ACC112 (cell line): ENCODE results near the gene TECTA.
"Not testable (repeated sequence)": the region's sequence is repeated elsewhere in the genome, so short reads cannot be mapped to it uniquely, and the experiment has no call there.

Experiments used
- H2AFZ ChIP-seq: fragments of 200-600 bp; sonication (generic); one replicate; pipeline ENCODE4 v1.6.0; 2017; ENCODE audit warnings: antibody characterized with exemption, low read length; ENCODE audit not compliant: unreplicated experiment
- H3K27ac ChIP-seq: fragments of 200-600 bp; sonication (generic); 2 replicates; pipeline ENCODE4 v1.5.1; 2014; ENCODE audit warnings: low read depth, mild to moderate bottlenecking, antibody characterized with exemption, low read length, moderate library complexity
- H3K27me3 ChIP-seq: fragments of 200-600 bp; sonication (generic); 2 replicates; pipeline ENCODE4 v1.6.1; 2014; ENCODE audit warnings: mild to moderate bottlenecking, antibody characterized with exemption, low read length, moderate library complexity, mixed read lengths; ENCODE audit not compliant: insufficient read depth
- H3K36me3 ChIP-seq: fragments of 200-600 bp; sonication (generic); 2 replicates; pipeline ENCODE4 v1.6.1; 2016; ENCODE audit warnings: mild to moderate bottlenecking, antibody characterized with exemption, low read length, moderate library complexity, mixed read lengths; ENCODE audit not compliant: insufficient read depth
- H3K4me1 ChIP-seq: fragments of 200-600 bp; sonication (generic); one replicate; pipeline ENCODE4 v1.6.1; 2016; ENCODE audit warnings: low read length, mixed read lengths; ENCODE audit not compliant: insufficient read depth, unreplicated experiment, control insufficient read depth
- H3K4me3 ChIP-seq: fragments of 200-600 bp; sonication (generic); 2 replicates; pipeline ENCODE4 v1.5.1; 2014; ENCODE audit warnings: mild to moderate bottlenecking, low read depth, low read length
- H3K79me2 ChIP-seq: fragments of 200-600 bp; sonication (generic); one replicate; pipeline ENCODE4 v1.6.0; 2016; ENCODE audit warnings: low read length; ENCODE audit not compliant: control insufficient read depth, unreplicated experiment, insufficient read depth

Gene TECTA

GRCh38 chr11:121177629-121178028 lies 76.6 kb downstream of the TECTA start:
- not testable (repeated sequence) for H3K27me3 ChIP-seq, H3K4me3 ChIP-seq, H3K79me2 ChIP-seq, H3K36me3 ChIP-seq, H3K27ac ChIP-seq, H2AFZ ChIP-seq, H3K4me1 ChIP-seq

GRCh38 chr11:121179306-121179705 lies 78.3 kb downstream of the TECTA start:
- H3K27me3 ChIP-seq, result no peaks in the 10 kb centered on the region
- H2AFZ ChIP-seq, result no peak overlapping the region
- H3K27ac ChIP-seq, result no peak overlapping the region
- H3K4me1 ChIP-seq, result no peaks in the 10 kb centered on the region
- H3K36me3 ChIP-seq, result no peaks in the 10 kb centered on the region
- no peak overlapping the region for H3K4me3 ChIP-seq
- no peaks in the 10 kb centered on the region for H3K79me2 ChIP-seq

- peaks cover 3% of the 10 kb centered on the region; the same call in 1 of the 2 replicates for H3K27me3 ChIP-seq
Measured at GRCh38 chr11:121180183-121180582, 79.1 kb downstream of the TECTA start.

GRCh38 chr11:121188776-121189175 lies 87.7 kb downstream of the TECTA start:
- Histone ChIP-seq H3K79me2 (no peaks in the 10 kb centered on the region), H3K36me3 (no peaks in the 10 kb centered on the region), H3K4me3 (no peak overlapping the region), H3K27me3 (peaks cover 31% of the 10 kb centered on the region), H3K27ac (no peak overlapping the region), H2AFZ (no peak overlapping the region), H3K4me1 (no peaks in the 10 kb centered on the region)

More at GRCh38 chr11:121180183-121180582, 79.1 kb downstream of the TECTA start:
- H2AFZ ChIP-seq, result no peak overlapping the region
- no peaks in the 10 kb centered on the region for H3K79me2 ChIP-seq
- H3K27ac ChIP-seq, result no peak overlapping the region
- no peaks in the 10 kb centered on the region for H3K36me3 ChIP-seq
- no peak overlapping the region for H3K4me3 ChIP-seq
- H3K4me1 ChIP-seq, result no peaks in the 10 kb centered on the region

GRCh38 chr11:121191818-121192217 lies 90.8 kb downstream of the TECTA start:
- H3K4me3 ChIP-seq, result no peak overlapping the region
- H2AFZ ChIP-seq, result no peak overlapping the region
- no peak overlapping the region for H3K27ac ChIP-seq
- peaks cover 42% of the 10 kb centered on the region for H3K27me3 ChIP-seq
- H3K4me1 ChIP-seq, result no peaks in the 10 kb centered on the region
- no peaks in the 10 kb centered on the region for H3K36me3 ChIP-seq
- no peaks in the 10 kb centered on the region for H3K79me2 ChIP-seq

GRCh38 chr11:121194731-121195596 lies 93.9 kb downstream of the TECTA start:
- Histone ChIP-seq H3K79me2 (no peaks in the 10 kb centered on the region), H3K4me3 (no peak overlapping the region), H2AFZ (no peak overlapping the region), H3K27me3 (peaks cover 51% of the 10 kb centered on the region), H3K4me1 (no peaks in the 10 kb centered on the region), H3K27ac (no peak overlapping the region), H3K36me3 (no peaks in the 10 kb centered on the region)

- Histone ChIP-seq H3K79me2 (no peaks in the 10 kb centered on the region), H2AFZ (no peak overlapping the region), H3K4me1 (no peaks in the 10 kb centered on the region), H3K27ac (no peak overlapping the region), H3K27me3 (peaks cover 41% of the 10 kb centered on the region), H3K4me3 (no peak overlapping the region), H3K36me3 (no peaks in the 10 kb centered on the region)
Measured at GRCh38 chr11:121198491-121198890, 97.4 kb downstream of the TECTA start.

GRCh38 chr11:121199516-121199915 lies 98.5 kb downstream of the TECTA start:
- no peaks in the 10 kb centered on the region for H3K36me3 ChIP-seq
- no peak overlapping the region for H3K27ac ChIP-seq
- peaks cover 41% of the 10 kb centered on the region for H3K27me3 ChIP-seq
- no peak overlapping the region for H2AFZ ChIP-seq
- no peaks in the 10 kb centered on the region for H3K4me1 ChIP-seq
- no peak overlapping the region for H3K4me3 ChIP-seq
- no peaks in the 10 kb centered on the region for H3K79me2 ChIP-seq

- Histone ChIP-seq H3K4me1 (no peaks in the 10 kb centered on the region), H3K4me3 (no peak overlapping the region), H3K36me3 (no peaks in the 10 kb centered on the region), H2AFZ (no peak overlapping the region), H3K27ac (no peak overlapping the region), H3K27me3 (peaks cover 38% of the 10 kb centered on the region), H3K79me2 (no peaks in the 10 kb centered on the region)
Measured at GRCh38 chr11:121206810-121207209, 105.8 kb downstream of the TECTA start.

GRCh38 chr11:121207485-121208115 lies 106.6 kb downstream of the TECTA start:
- no peak overlapping the region for H3K27ac ChIP-seq
- H3K4me3 ChIP-seq, result no peak overlapping the region
- H2AFZ ChIP-seq, result no peak overlapping the region
- H3K79me2 ChIP-seq, result no peaks in the 10 kb centered on the region
- H3K27me3 ChIP-seq, result peaks cover 43% of the 10 kb centered on the region
- no peaks in the 10 kb centered on the region for H3K4me1 ChIP-seq
- H3K36me3 ChIP-seq, result no peaks in the 10 kb centered on the region
